Fibroblast of the aortic adventitia (primary cell): ENCODE results near the gene OTOA. TPM values are rescaled to one million over a fixed set of nuclear protein-coding genes. Genes with fewer than 3 reads are reported as not detected.
"Not testable (repeated sequence)": the region's sequence is repeated elsewhere in the genome, so short reads cannot be mapped to it uniquely, and the experiment has no call there.

Experiments
- DNase-seq: peaks from one replicate; pipeline ENCODE4 v3.0.0-alpha.2; 2010; ENCODE audit warnings: low read depth
- H3K4me3 ChIP-seq: 2 replicates; pipeline ENCODE4 v1.5.1; 2011; ENCODE audit warnings: low read depth, mild to moderate bottlenecking, control low read depth, low read length, moderate library complexity
- CTCF ChIP-seq: IDR thresholded peaks from 2 replicates; pipeline ENCODE4 v1.5.1; 2011; ENCODE audit warnings: mild to moderate bottlenecking, low read length, control low read depth, inconsistent platforms; ENCODE audit not compliant: insufficient read depth
- total RNA-seq: library from RNA; depleted of rRNA; stranded (reverse); fragments of >200 nt; gene quantifications from 2 replicates; pipeline ENCODE4 v1.2.3, GENCODE V29; 2012; ENCODE audit warnings: low replicate concordance

OTOA gene
- total RNA-seq, 1 donor = 0.09 TPM

- no peak overlapping the region for H3K4me3 ChIP-seq
- TF ChIP-seq CTCF = no peak
- no peak for DNase-seq
These were observed 29.6 kb upstream of the OTOA start for GRCh38 chr16:21634216-21634615.

GRCh38 chr16:21635694-21636093 is 28.1 kb upstream of the OTOA start:
- not testable (repeated sequence) for DNase-seq, H3K4me3 ChIP-seq

- TF ChIP-seq CTCF = no peak
- no peak for DNase-seq
- no peak overlapping the region for H3K4me3 ChIP-seq
These were observed 26.5 kb upstream of the OTOA start for GRCh38 chr16:21637032-21637968.

- H3K4me3 ChIP-seq = no peak overlapping the region
- peak; percentile 49 for DNase-seq
- TF ChIP-seq CTCF = no peak
These were observed 25.2 kb upstream of the OTOA start for GRCh38 chr16:21638573-21638975.

GRCh38 chr16:21639493-21639892 is 24.3 kb upstream of the OTOA start:
- no peak for DNase-seq
- no peak overlapping the region for H3K4me3 ChIP-seq

GRCh38 chr16:21641916-21642315 is 21.9 kb upstream of the OTOA start:
- TF ChIP-seq CTCF = no peak
- DNase-seq = peak; percentile 59
- no peak overlapping the region for H3K4me3 ChIP-seq

More at GRCh38 chr16:21639493-21639892, 24.3 kb upstream of the OTOA start:
- TF ChIP-seq CTCF = no peak

GRCh38 chr16:21642861-21643260 is 20.9 kb upstream of the OTOA start:
- no peak for TF ChIP-seq CTCF
- DNase-seq = no peak
- H3K4me3 ChIP-seq = no peak overlapping the region
